HG02870 (cell line): ENCODE results near the gene DIPK1B.
"Not testable (repeated sequence)": the region's sequence is repeated elsewhere in the genome, so short reads cannot be mapped to it uniquely, and the experiment has no call there.

Experiments
- ATAC-seq: cut with Tn5 transposase; IDR thresholded peaks from one replicate; pipeline ENCODE4 v1.9.1; 2021; ENCODE audit warnings: mild to moderate bottlenecking, moderate library complexity; ENCODE audit not compliant: unreplicated experiment

Gene DIPK1B

GRCh38 chr9:136697821-136698526, 14.4 kb upstream of the DIPK1B start:
- ATAC-seq, result no peak

DNA sequence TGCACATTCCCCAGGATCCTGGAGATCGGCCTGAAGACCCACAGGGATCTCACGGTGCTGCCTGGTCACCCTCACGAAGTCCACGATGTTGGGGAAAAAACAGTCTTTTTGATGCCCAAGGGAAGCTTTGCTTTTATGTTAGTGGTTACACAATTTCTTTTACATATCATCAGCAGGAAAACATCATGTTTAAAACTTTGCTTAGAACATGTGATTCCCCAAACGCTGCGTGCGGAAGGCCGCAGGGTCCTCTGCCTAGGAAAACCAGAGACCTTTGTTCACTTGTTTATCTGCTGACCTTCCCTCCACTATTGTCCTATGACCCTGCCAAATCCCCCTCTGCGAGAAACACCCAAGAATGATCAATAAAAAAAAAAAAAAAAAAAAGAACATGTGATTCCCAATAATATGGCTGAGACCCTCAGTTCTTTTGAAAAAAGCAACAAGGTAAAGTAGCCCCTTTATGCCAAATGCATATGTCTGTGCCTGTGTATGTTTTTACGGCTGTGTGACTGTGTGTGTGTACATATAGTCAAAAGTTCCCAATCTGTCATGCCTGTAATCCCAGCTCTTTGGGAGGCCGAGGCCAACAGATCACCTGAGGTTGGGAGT, 13.6 kb upstream of the DIPK1B start:
- ATAC-seq, result no peak

- no peak for ATAC-seq
These were observed 12.1 kb upstream of the DIPK1B start for GRCh38 chr9:136700304-136700703.

GRCh38 chr9:136700959-136701667, 11.3 kb upstream of the DIPK1B start:
- peak; percentile 62 for ATAC-seq

- ATAC-seq, result no peak
These were observed 10.7 kb upstream of the DIPK1B start for GRCh38 chr9:136701668-136702053.

DNA sequence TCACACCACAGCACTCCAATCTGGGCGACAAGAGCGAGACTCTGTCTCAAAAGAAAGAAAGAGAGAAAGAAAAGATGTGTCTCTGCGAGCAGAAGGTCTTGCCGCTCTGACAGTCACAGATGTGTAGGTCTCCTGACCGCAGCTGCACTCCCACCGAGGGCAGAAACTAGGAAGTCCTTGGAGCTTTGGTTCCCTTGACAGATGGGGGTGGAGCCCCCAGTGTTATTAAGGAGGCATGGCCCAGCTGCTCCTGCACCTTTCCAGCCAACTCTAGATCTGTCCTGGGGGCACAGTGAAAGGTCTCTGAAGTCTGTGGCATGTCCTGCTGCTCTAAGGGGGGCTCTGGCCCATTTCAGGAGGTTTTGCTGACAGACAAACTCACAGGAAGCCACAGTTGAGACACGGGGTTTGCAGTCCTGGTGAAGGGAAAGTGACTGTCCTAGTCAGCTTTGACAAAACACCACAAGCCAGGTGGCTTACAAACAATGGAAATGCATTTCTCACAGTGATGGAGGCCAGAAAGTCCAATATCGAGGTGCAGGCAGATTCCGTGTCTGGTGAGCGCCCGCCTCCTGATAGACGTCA, 9.0 kb upstream of the DIPK1B start:
- ATAC-seq, result no peak

- not testable (repeated sequence) for ATAC-seq
These were observed 7.6 kb upstream of the DIPK1B start for GRCh38 chr9:136704741-136705140.

DNA sequence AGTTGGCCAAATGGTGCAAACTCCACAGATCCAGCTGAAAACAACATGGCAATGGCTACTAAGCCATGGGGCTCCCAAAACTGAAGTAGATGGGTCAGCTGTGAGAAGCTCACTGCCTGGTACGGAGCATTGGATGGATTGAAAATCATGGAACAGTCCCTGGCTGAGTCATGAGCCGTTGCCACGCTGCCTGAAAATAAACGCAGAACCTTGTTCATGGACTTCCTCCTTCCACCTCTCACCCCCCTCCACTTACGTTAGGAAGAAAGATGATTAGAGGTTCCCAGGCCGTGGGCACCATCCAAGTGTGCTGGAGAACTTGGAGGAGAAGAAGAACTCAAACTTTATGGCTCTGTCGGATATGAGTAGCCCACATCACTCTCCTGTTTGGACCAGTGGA, 6.8 kb upstream of the DIPK1B start:
- ATAC-seq, result no peak

DNA sequence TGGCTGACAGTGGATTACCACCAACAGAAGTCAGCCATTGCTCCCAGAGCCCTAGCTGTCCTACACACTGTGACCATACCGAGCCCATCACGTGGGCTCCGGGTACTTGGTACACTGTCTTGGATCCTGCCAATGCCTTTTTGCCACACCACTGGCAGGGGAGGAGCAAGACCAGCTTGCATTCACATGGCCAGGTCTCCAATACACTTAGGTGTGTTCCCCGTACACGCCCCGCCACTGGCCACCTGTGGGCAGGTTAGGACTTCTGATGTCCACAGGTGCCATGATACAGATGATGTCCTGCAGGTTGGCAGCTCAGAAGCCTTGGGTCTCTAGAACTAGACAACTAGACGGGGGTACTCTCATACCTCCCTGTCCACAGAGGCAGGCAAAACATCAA, 5.4 kb upstream of the DIPK1B start:
- ATAC-seq, result no peak

GRCh38 chr9:136707849-136708517, 4.4 kb upstream of the DIPK1B start:
- no peak for ATAC-seq

- ATAC-seq, result no peak
These were observed 2.8 kb upstream of the DIPK1B start for GRCh38 chr9:136709454-136710109.

DNA sequence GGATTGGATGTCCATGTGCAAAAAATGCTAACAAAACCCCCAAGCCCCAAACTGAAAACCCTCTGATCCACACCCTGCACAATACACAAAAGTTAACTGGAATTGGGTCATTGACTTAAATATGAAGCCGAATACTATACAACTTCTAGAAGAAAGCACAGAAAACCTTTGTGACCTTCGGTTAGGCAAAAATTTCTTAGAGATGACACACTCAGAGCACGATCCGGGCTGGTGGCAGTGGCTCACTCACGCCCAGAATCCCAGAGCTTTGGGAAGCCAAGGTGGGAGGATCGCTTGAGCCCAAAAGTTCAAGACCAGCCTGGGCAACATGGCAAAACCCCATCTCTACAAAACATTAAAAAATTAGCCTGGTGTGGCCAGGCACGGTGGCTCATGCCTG, 1.8 kb upstream of the DIPK1B start:
- ATAC-seq, result no peak

- not testable (repeated sequence) for ATAC-seq
These were observed 1.1 kb upstream of the DIPK1B start for GRCh38 chr9:136711219-136711648.

DNA sequence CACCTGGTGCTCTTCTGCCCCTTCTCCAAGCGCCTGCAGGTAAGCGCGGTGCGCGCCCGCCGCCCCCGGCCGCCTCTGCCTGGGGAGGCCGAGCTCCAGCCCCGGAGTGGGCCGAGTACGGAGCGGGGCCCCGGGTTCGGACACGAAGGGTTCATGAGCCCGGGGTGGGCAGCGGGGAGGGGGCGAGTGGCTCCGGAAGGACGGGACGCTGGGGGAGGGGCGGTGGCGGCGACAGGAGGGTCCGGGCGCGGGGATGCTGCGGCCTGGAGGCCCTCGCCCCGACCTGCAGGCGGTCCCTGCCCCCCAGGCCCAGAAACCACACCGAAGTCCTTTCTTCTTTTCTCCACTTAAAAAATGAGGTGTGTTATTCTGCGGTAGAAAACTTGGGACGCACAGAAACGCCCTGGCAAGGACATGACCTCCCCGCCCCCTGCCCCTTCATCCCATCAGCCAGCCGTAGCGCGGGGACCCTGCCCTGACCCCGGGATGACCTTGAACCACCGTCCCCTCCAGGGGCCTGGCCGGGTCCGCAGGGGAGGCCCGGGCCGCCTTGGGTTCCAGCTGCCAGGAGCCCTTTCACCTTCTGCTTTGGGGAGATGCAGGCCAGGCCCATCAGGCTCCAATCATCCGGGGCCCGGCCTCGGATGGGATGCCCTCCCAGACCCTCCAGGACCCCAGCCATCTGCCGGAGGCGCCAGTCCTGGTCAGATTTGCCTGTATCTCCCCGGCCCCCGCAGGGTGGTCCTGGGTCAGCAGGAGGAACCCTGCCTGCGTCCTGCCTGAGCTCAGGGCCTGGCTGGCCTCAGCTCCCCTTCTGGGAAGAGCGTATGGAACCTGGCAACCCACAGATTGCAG, 545 bp downstream of the DIPK1B start:
- no peak for ATAC-seq

DNA sequence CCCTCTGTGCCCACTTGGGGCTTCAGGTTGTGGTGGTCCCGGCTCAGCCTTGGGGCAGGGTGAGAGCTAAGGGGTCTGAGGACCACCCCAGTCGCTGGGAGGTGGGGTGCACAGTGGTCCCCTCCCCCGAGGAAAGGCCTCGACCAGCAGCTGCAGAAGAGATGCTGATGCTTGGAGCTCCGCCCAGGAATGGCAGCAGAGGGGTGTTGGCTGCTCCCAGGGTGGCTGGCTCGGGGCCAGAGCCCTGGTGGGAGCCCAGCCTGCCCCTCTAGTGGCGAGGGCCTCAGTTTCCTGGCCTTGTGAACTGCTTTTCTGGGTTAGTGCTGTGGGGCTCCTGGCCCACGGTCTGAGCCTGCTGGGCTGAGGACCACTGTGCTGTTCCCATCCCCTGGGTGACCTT, 1.2 kb downstream of the DIPK1B start:
- no peak for ATAC-seq

DNA sequence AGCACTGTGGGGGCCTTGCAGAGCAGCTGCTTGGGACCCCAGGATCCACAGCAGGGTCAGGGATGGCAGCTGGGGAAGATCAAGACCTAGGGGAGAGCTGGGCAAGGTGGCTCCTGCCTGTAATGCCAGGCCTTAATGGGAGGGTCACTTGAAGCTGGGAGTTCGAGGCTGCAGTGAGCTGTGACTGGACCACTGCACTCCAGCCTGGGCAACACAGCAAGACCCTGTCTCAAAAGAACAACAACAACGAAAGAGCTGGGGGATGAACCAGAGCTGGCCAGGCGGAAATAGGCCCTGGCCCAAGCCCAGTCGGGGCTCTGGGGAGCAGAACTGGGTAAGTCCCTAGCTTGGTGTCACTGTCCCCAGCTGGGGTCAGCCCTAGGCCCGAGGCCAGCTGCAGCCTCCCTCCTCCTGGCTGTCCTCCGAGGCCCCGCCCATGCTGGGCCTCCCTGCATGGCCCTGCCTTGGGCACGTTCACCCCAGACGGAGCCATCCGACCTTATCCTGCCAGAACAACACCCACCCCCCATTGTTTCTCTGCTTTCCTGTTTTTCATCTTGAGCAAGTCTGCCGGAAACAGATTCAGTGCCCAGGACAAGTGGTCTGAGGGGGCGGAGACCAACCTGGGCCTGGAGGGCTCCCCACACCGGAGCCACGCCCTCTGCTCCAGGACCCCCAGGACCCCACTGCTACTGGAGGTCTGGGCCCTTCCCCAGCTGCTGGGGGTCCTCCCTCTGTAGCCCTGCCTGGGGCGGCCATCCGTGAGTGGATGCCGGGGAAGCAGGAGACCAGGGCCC, 1.9 kb downstream of the DIPK1B start:
- ATAC-seq, result no peak

- no peak for ATAC-seq
These were observed 2.5 kb downstream of the DIPK1B start for GRCh38 chr9:136714893-136715274.

DNA sequence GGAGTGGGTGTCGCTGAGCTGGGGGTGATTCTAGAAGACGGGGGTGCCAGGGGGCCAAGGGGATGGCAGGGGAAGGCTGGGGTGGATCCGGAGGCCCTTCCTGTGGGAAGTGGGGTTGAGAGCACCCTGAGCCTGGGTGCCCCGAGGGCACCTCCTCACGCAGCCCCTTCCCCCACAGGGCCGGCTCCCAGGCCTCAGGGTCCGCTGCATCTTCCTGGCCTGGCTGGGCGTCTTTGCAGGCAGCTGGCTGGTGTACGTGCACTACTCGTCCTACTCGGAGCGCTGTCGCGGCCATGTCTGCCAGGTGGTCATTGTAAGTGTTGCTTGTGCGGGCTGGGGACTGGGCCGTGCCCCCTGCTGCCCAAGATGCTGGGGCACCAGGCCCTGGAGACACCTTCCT, 5.0 kb downstream of the DIPK1B start:
- ATAC-seq, result no peak
